H9 (cell line): ENCODE results near the gene RNPEP. TPM values are rescaled to one million over a fixed set of nuclear protein-coding genes. Genes with fewer than 3 reads are reported as not detected.
A peak's percentile ranks its signal among the peaks of the same experiment; 100 is the strongest.

Experiments
- DNase-seq: peaks from one replicate; pipeline ENCODE4 v3.0.0-alpha.2; 2017
- H2AFZ ChIP-seq: one replicate; pipeline ENCODE4 v1.6.1; 2013; ENCODE audit warnings: mild to moderate bottlenecking, low read length, control low read depth, moderate library complexity
- H2AK5ac ChIP-seq: 2 replicates; pipeline ENCODE4 v1.6.1; 2013; ENCODE audit warnings: low read length, control low read depth, mixed read lengths; ENCODE audit not compliant: insufficient read length
- H2BK120ac ChIP-seq: one replicate; pipeline ENCODE4 v1.6.1; 2013; ENCODE audit warnings: low read depth, mild to moderate bottlenecking, low read length, control low read depth, inconsistent platforms; ENCODE audit not compliant: poor library complexity, severe bottlenecking
- H2BK12ac ChIP-seq: 2 replicates; pipeline ENCODE4 v1.6.1; 2013; ENCODE audit warnings: low read length, control low read depth, mixed read lengths, low read depth; ENCODE audit not compliant: insufficient read length
- H2BK15ac ChIP-seq: 2 replicates; pipeline ENCODE4 v1.6.1; 2013; ENCODE audit warnings: low read depth, low read length, control low read depth
- H2BK20ac ChIP-seq: one replicate; pipeline ENCODE4 v1.6.1; 2013; ENCODE audit warnings: low read depth, mild to moderate bottlenecking, low read length, control low read depth, inconsistent platforms; ENCODE audit not compliant: poor library complexity, severe bottlenecking
- H2BK5ac ChIP-seq: 2 replicates; pipeline ENCODE4 v1.6.1; 2013; ENCODE audit warnings: low read length, control low read depth, mixed read lengths; ENCODE audit not compliant: insufficient read length
- H3K14ac ChIP-seq: 2 replicates; pipeline ENCODE4 v1.6.1; 2013; ENCODE audit warnings: low read length, control low read depth; ENCODE audit not compliant: insufficient read depth
- H3K18ac ChIP-seq: 2 replicates; pipeline ENCODE4 v1.6.1; 2013; ENCODE audit warnings: low read depth, mild to moderate bottlenecking, mixed read lengths, low read length, control low read depth; ENCODE audit not compliant: insufficient read length
- H3K23ac ChIP-seq: 2 replicates; pipeline ENCODE4 v1.6.1; 2013; ENCODE audit warnings: low read length, control low read depth, mixed read lengths, low read depth; ENCODE audit not compliant: insufficient read length
- H3K23me2 ChIP-seq: 2 replicates; pipeline ENCODE4 v1.6.1; 2013; ENCODE audit warnings: low read depth, mild to moderate bottlenecking, mixed read lengths, low read length, control low read depth; ENCODE audit not compliant: insufficient read length, poor library complexity, severe bottlenecking
- H3K27ac ChIP-seq: 2 replicates; pipeline ENCODE4 v1.5.1; 2013; ENCODE audit warnings: low read length, control low read depth, mixed read lengths, low read depth; ENCODE audit not compliant: insufficient read length
- H3K27me3 ChIP-seq: 2 replicates; pipeline ENCODE4 v1.6.1; 2013; ENCODE audit warnings: low read length, control low read depth, inconsistent platforms; ENCODE audit not compliant: insufficient read depth
- H3K4ac ChIP-seq: 2 replicates; pipeline ENCODE4 v1.6.1; 2013; ENCODE audit warnings: low read depth, mild to moderate bottlenecking, control low read depth, inconsistent platforms, low read length, moderate library complexity
- H3K4me1 ChIP-seq: 2 replicates; pipeline ENCODE4 v1.6.1; 2013; ENCODE audit warnings: low read length, control low read depth, inconsistent platforms; ENCODE audit not compliant: insufficient read depth
- H3K4me2 ChIP-seq: 2 replicates; pipeline ENCODE4 v1.6.1; 2013; ENCODE audit warnings: low read length, control low read depth, mixed read lengths; ENCODE audit not compliant: insufficient read length, insufficient read depth
- H3K56ac ChIP-seq: 2 replicates; pipeline ENCODE4 v1.6.1; 2013; ENCODE audit warnings: low read depth, mild to moderate bottlenecking, mixed read lengths, low read length, control low read depth; ENCODE audit not compliant: insufficient read length
- H3K79me1 ChIP-seq: 2 replicates; pipeline ENCODE4 v1.6.1; 2013; ENCODE audit warnings: low read depth, mild to moderate bottlenecking, moderate library complexity, low read length, control low read depth, inconsistent platforms; ENCODE audit not compliant: insufficient read depth, poor library complexity, severe bottlenecking
- H3K79me2 ChIP-seq: 2 replicates; pipeline ENCODE4 v1.6.1; 2013; ENCODE audit warnings: low read length, control low read depth, inconsistent platforms; ENCODE audit not compliant: insufficient read depth
- H3K9ac ChIP-seq: 2 replicates; pipeline ENCODE4 v1.6.1; 2013; ENCODE audit warnings: low read length, control low read depth, mixed read lengths; ENCODE audit not compliant: insufficient read length; ENCODE audit errors: extremely low read depth
- H3K9me3 ChIP-seq: one replicate; pipeline ENCODE4 v1.6.1; 2013; ENCODE audit warnings: low read depth, low read length, inconsistent platforms; ENCODE audit not compliant: control insufficient read depth
- H3T11ph ChIP-seq: one replicate; pipeline ENCODE4 v1.6.1; 2013; ENCODE audit warnings: mild to moderate bottlenecking, low read length, control low read depth, inconsistent platforms
- H4K20me1 ChIP-seq: one replicate; pipeline ENCODE4 v1.6.1; 2013; ENCODE audit not compliant: control insufficient read depth, insufficient read length, insufficient read depth
- H4K5ac ChIP-seq: 2 replicates; pipeline ENCODE4 v1.6.1; 2013; ENCODE audit warnings: low read depth, mild to moderate bottlenecking, mixed read lengths, low read length, control low read depth; ENCODE audit not compliant: insufficient read length
- H4K8ac ChIP-seq: replicated peaks from 2 replicates; pipeline ENCODE4 v1.6.1; 2013; ENCODE audit warnings: low read length, control low read depth, mixed read lengths, low read depth; ENCODE audit not compliant: insufficient read length
- H4K91ac ChIP-seq: 2 replicates; pipeline ENCODE4 v1.6.1; 2013; ENCODE audit warnings: low read depth, mild to moderate bottlenecking, moderate library complexity, mixed read lengths, low read length, control low read depth; ENCODE audit not compliant: insufficient read length
- H3K27ac Mint-ChIP-seq, 3 experiments: 2 replicates in 2 of 3; 3 replicates in 1 of 3; pipeline ENCODE4 v1.8.0; 2020 to 2021; ENCODE audit warnings: mixed read lengths in 3 of 3, mild to moderate bottlenecking in 1 of 3, moderate library complexity in 1 of 3
- H3K27me3 Mint-ChIP-seq: 2 replicates; pipeline ENCODE4 v1.8.0; 2021; ENCODE audit warnings: low read depth, mild to moderate bottlenecking, moderate library complexity, mixed read lengths
- H3K36me3 Mint-ChIP-seq, 3 experiments: 2 replicates in 2 of 3; 3 replicates in 1 of 3; pipeline ENCODE4 v1.8.0; 2020 to 2021; ENCODE audit warnings: low read depth in 3 of 3, mixed read lengths in 3 of 3; ENCODE audit not compliant: insufficient read depth in 1 of 3
- H3K4me1 Mint-ChIP-seq, 2 experiments: 2 replicates each; pipeline ENCODE4 v1.8.0; 2020; ENCODE audit warnings: mixed read lengths in 2 of 2
- H3K4me3 Mint-ChIP-seq, 2 experiments: 2 replicates in 1 of 2; 3 replicates in 1 of 2; pipeline ENCODE4 v1.8.0; 2020 to 2021; ENCODE audit warnings: mild to moderate bottlenecking in 2 of 2, mixed read lengths in 2 of 2, moderate library complexity in 1 of 2
- H3K9me3 Mint-ChIP-seq, 2 experiments: 2 replicates in 1 of 2; 3 replicates in 1 of 2; pipeline ENCODE4 v1.8.0; 2020; ENCODE audit warnings: mild to moderate bottlenecking in 2 of 2, mixed read lengths in 2 of 2, moderate library complexity in 1 of 2
- WGBS: extraction: QIAGEN DNeasy Blood & Tissue Kit; methylation state at CpG from one replicate; pipeline ENCODE4 v1.1.7; 2013; ENCODE audit warnings: missing lambda C conversion rate, low lambda C conversion rate, mixed read lengths; ENCODE audit not compliant: insufficient read length; ENCODE audit errors: extremely low coverage; 5-methylcytosine and 5-hydroxymethylcytosine counted together
- total RNA-seq: library from RNA; stranded (reverse); gene quantifications from 2 replicates; pipeline ENCODE4 v1.2.1, GENCODE V29; 2021
- TF ChIP-seq, protein P1 (sequence below): fragments of 200-600 bp; sonication (generic); conservative IDR thresholded peaks from 3 replicates; pipeline ENCODE4 v1.8.0; 2021; ENCODE audit warnings: antibody characterized with exemption, mild to moderate bottlenecking

RNPEP gene
- total RNA-seq, 1 experiment from 2014 or later: 49.9 TPM

- no peak overlapping the region for H2AK5ac ChIP-seq
- Mint-ChIP-seq H3K27me3 (peaks cover 12% of the 10 kb centered on the region), H3K9me3 (no peaks in the 10 kb centered on the region), H3K4me1 (peaks cover 22 to 43% of the 10 kb centered on the region in 2 experiments), H3K36me3 (no peaks in the 10 kb centered on the region), H3K27ac (peak overlapping the region; percentile 95 to 99 (median 98)), H3K4me3 (peak overlapping the region; percentile 57 to 76)
- no peaks in the 10 kb centered on the region for H3K9me3 ChIP-seq
- peak overlapping the region; percentile 18 for H3K56ac ChIP-seq
- H3K4me1 ChIP-seq: peaks cover 6% of the 10 kb centered on the region
- H4K5ac ChIP-seq: peak overlapping the region; percentile 33
- no peak overlapping the region for H2BK20ac ChIP-seq
- H3K23me2 ChIP-seq: peaks cover 6% of the 10 kb centered on the region
- no peak overlapping the region; the same call in 1 of the 2 replicates for H3K4ac ChIP-seq
- DNase-seq: peak; percentile 95
- no peak overlapping the region for H2BK15ac ChIP-seq
- H3K23ac ChIP-seq: no peak overlapping the region
- H3K14ac ChIP-seq: peak overlapping the region; percentile 89
- TF ChIP-seq, protein P1, sequence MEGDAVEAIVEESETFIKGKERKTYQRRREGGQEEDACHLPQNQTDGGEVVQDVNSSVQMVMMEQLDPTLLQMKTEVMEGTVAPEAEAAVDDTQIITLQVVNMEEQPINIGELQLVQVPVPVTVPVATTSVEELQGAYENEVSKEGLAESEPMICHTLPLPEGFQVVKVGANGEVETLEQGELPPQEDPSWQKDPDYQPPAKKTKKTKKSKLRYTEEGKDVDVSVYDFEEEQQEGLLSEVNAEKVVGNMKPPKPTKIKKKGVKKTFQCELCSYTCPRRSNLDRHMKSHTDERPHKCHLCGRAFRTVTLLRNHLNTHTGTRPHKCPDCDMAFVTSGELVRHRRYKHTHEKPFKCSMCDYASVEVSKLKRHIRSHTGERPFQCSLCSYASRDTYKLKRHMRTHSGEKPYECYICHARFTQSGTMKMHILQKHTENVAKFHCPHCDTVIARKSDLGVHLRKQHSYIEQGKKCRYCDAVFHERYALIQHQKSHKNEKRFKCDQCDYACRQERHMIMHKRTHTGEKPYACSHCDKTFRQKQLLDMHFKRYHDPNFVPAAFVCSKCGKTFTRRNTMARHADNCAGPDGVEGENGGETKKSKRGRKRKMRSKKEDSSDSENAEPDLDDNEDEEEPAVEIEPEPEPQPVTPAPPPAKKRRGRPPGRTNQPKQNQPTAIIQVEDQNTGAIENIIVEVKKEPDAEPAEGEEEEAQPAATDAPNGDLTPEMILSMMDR: peak; percentile 20; the same call in 1 of the 3 replicates
- no peak overlapping the region for H2BK120ac ChIP-seq
- peak overlapping the region; percentile 60 for H3K4me2 ChIP-seq
- no peak overlapping the region for H4K91ac ChIP-seq
- no peak overlapping the region for H3T11ph ChIP-seq
- H2BK12ac ChIP-seq: no peak overlapping the region
- H3K79me2 ChIP-seq: no peaks in the 10 kb centered on the region
- H2AFZ ChIP-seq: peak overlapping the region; percentile 40
- no peaks in the 10 kb centered on the region for H3K27me3 ChIP-seq
- peak overlapping the region; percentile 37 for H3K9ac ChIP-seq
- no peaks in the 10 kb centered on the region for H3K79me1 ChIP-seq
- peak overlapping the region; percentile 55 for H2BK5ac ChIP-seq
- no peaks in the 10 kb centered on the region for H4K20me1 ChIP-seq
- no peak overlapping the region for H4K8ac ChIP-seq
- H3K18ac ChIP-seq: peak overlapping the region; percentile 92
- no CpG with 5 or more reads among the region's 18 CpGs for WGBS
- peak overlapping the region; percentile 90 for H3K27ac ChIP-seq
Measured at GRCh38 chr1:201941420-201942128, 40.9 kb upstream of the RNPEP start.
